M059J (cell line): Measurements from ENCODE around the gene TBC1D8. TPM values are rescaled to one million over a fixed set of nuclear protein-coding genes. Genes with fewer than 3 reads are reported as not detected.

Source experiments
- DNase-seq: peaks from one replicate; pipeline ENCODE4 v3.0.0-alpha.2; 2012; ENCODE audit warnings: low read depth
- total RNA-seq: library from RNA; depleted of rRNA; stranded (reverse); fragments of >200 nt; shearing (Covaris generic); gene quantifications from 2 replicates; pipeline ENCODE4 v1.2.3, GENCODE V29; 2014

Gene TBC1D8
- total RNA-seq, 1 experiment from 2014 or later = 9.3 TPM

DNA sequence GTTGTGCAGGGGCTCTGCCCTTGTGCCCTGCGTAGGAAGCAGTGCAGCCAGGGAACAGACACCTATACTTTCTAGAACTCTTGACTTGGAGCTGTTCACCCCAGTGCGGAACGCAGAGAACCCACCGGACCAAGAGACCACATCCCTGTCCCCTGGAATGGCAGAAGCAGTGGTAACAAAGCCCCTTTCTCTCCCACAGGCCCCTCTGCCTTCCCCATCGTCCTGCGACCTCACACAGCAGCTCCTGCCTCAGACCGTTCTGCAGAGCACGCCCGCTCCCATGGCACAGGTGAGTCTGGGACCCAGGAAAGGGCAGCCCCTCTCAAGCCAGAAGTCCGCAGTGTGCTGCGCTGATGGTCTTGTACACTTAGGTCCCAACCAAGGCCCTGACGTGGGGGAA lies 173.7 kb downstream of the TBC1D8 start:
- no peak for DNase-seq

DNA sequence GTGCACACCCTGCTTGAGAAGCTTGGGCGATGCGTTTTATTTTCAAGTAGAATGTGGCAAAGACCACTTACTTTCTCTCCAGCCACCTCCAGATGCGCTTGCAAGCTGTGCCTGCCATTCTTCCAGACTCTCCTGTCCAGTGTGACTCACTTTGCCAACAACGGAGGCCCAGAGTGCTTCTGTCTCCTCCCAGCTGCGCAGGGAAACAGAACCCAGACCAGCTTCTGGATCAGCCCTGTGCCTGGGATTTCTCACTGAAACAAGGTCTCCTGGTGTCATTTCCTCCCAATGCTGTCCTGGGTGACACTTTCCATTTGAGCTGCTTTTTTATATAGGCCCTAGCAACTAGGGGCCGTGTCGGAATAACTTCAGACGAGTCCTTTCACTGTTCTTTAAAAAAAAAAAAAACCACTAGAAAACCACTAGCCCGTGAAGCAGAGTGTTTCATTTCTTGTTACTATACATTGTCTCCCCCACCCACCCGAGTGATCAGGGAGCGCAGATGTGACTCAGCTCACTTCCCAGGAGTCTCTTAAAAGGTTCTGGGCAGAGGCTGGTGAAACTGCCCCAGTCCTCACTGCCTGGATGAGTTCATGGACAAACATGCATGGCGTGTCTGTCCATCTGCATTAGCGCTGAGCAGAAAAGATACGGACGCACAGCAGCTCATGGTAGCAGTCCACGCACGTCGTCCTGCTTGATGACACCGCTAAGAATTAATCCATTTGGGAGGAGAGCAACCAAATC lies 174.4 kb downstream of the TBC1D8 start:
- DNase-seq = no peak

DNA sequence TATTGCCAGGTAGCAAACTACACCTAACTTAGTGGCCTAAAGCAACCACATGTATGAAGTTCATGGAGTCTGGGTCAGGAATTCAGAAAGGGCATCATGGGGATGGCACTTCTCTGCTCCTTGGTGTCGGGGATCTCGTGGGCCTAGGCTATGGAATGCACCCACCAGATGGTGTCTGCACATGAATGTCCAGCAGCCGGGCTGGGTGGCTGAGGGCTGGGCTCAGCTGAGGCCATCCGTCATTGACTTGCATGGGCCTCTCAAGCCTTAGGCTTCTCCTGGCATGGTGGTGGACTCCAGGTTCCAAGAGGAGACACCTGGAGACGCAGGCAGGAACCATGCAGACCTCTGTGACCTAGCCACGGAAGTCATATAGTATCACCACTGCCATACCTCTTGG lies 175.1 kb downstream of the TBC1D8 start:
- no peak for DNase-seq

DNA sequence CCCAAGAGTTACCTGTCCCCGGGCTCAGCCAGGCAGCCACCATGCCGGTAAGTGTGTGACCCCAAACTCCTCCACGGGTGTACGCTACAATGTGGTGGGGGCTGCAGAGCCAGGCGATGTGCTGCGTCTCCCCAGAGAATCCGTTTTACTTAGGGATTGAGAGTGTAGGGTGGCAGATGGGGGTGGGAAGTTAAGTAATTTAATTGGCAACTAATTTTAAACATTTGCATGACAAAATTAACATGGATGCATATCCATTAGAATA lies 175.7 kb downstream of the TBC1D8 start:
- DNase-seq = no peak

DNA sequence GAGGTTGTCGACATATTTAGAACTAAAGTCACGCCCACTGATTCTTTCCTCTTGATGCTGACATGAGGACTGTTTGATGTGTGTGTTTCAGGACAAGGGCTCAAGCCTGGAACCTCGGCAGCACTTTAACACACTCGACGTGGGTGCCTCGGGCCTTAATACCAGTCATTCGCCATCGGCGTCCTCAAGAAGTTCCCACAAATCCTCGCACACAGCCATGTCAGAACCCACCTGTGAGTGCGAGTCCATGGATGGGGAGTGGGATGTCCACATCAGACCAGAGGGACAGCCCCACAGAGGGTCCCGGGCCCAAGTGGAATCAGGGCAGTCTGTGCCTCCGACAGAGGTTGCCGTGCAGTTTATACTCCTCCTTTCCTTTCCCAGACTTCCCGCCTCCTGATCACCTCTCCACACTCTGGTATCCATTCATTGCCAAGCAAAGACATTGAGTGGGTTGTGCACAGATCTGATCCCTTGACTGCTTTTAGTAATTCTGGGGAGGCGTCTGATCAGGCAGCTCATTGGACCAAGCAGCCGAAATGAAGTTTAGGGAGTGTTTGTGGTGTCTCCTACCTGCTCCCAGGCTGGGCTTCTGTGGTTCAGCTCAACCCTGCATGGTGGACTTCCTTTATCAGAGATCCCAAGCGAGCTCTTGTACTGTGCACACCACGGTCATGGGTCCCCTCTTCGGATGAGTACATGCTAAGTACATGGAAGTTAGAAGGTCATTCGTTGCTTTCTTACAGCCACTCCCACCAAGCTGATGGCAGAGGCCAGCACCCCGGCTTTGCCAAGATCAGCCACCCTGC lies 176.3 kb downstream of the TBC1D8 start:
- no peak for DNase-seq

DNA sequence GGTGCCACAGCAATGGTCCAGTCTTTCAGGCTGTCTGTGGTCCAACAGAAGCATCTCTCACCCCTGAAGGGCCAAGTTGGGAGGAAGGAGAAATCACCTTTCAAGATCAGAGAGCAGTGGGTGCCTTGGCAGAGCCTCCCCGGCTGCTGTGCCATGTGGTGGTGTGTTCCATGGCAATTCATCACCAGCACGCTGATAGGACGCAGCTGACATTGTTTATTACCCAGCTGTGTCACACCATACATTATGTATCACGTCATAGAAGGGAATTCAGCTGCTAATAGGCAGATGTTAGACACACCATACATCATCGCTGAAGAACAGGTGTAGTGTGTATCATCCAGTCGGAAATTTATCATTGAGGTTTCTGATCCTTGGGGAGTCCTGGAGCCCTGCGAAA lies 178.7 kb downstream of the TBC1D8 start:
- no peak for DNase-seq

DNA sequence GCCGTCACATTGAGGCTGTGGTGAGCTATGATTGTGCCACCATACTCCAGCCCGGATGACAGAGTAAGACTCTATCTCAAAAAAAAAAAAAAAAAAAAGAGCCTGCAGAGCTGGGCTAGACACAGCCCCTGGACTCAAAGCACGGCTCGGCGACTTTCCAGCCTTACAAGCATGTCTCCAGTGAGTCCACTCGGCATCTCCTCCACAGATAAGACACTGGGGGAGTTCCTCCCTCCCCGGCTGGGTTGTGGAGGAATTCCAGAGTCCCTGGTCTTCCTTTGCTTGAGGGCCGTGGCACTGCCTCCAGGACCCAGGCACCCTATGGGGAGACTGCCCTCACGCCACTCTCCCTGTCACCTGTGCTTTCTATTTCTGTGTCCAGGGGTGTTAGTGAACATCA lies 180.0 kb downstream of the TBC1D8 start:
- DNase-seq = no peak

DNA sequence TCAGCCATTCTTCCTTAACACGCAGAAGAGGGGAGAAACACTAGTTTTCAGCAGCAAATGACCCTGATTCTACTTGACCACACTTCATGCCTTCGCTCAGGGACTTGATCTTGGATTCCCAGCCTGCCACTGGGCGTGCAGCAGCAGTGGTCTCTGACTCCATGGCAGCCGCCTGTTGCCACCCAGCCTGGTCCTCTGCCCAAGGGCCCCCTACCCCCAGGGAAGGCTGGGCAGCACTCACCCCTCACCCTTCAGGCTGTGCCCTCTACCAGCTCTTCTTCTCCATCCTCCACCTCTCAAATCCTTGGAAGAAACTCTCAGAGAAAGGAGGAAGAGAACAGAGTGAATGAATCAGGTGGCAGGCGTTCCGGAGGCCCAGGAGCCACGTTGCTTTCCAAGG lies 181.2 kb downstream of the TBC1D8 start:
- DNase-seq = no peak

DNA sequence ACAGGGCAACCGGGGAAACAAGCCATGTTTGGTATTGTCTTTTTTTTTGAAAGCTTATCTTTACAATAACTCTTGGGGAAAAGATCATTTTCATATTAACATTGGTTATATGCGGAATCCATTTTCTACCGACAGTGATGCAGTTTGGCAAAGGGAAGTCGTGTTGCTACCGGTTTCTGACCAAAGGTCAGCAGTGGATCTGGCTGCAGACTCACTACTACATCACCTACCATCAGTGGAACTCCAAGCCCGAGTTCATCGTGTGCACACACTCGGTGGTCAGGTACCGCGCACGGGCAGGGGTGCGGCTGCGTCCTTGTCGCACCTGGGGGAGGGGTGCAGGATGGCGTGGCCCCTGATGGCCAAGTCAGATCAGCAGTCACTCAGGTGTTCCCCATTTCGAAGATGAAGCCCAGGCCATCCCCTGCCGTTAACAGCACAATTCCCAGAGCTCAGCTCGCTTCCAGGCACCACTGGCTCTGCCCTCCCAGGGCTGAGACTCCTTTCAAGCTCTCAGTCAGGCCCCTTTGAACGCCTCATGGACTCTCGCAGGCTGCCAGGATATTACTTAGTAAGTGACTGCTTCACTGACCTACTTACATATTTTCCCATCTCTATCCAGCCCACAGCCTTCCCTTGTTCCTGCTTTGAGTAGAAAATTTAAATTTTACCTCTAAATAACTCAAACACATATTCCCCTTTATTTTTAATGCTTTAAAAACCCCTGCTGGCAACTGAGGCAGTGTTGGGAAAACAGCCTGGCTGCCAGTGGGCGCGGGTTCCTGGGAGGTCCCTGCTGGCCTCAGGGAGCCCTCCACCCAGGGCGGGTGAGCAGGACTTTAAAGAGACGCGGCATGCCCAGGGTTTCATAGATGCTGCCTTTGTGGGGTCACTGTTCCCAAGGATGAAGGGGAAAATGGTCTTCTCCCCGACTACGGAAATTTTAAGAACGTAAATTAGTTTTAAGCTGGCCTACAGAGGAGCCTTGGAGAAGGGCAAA lies 182.7 kb downstream of the TBC1D8 start:
- no peak for DNase-seq

DNA sequence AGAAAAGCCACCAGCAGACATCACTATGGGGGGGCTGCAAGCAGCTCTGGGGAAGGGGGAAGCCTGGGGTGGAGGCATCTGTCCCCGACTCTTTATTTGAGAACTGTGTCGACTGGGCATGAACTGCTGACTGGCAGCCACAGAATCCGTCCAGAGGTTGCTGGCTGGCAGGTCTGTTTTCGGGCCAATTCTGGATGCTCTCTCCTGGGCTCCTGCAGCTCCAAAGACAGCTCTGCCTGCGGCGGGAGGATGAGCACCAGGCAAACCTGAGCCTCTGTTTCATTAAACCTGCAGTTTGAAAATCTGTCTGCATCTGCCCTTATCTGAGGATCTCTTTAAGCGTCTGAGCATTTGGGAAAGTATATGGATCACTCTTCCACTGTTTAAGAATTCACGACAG lies 183.5 kb downstream of the TBC1D8 start:
- no peak for DNase-seq

DNA sequence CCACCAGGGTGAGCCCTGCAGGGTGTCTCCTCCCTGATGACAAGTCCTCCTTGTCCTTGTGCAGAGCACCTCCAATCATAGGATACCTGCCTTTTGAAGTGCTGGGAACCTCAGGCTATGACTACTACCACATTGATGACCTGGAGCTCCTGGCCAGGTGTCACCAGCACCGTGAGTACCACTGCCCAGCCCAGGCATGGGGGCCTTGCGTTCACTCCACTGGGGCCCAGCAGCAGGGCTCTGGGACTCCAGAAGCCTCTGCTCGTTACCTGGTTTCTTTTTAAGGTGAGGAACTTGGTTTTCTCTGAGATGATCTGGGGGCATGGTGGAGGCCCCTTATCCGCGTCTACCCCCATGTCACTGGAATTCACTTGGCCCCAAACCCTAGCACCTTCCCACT lies 185.6 kb downstream of the TBC1D8 start:
- no peak for DNase-seq

DNA sequence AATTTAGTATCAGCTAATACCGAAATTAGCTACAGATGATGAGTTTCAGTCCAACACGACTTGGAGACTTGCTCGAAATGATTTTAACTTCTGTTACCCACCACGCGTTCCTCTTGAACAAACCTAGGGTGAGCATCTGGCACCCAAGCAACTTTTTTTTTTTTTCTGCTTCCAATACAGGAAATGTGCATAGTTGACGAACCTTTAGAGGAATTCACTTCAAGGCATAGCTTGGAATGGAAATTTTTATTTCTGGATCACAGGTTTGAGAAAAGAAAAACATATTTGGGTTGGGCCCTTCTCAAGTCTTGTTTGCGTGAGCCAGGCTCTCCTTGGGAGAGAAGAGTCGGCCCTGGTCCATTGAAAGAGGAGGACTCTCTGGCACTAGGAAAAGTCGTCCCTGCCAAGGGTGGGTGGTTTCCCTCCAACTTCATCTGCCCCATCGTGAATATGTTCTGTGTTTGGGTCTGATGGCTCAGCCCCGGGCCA lies 186.5 kb downstream of the TBC1D8 start:
- DNase-seq = no peak

DNA sequence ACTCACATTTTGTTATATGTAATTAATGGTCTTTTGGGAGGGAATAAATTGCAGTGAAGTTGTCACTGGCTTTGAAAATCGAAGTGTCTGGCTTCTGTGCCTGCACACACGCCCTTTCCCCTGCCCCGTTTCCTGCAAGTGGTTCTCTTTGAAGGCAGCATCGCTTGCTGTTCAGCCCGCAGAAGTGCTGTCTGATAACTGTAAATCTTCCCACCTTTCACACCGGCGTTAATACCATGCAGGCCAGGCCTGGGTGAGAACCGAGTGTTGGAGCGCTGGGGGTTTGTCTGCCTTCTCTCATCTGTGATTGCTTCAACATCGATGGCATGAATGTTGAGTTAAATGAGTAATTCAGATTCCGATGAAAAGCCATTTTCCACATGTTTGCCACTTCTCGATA lies 187.0 kb downstream of the TBC1D8 start:
- DNase-seq = no peak

DNA sequence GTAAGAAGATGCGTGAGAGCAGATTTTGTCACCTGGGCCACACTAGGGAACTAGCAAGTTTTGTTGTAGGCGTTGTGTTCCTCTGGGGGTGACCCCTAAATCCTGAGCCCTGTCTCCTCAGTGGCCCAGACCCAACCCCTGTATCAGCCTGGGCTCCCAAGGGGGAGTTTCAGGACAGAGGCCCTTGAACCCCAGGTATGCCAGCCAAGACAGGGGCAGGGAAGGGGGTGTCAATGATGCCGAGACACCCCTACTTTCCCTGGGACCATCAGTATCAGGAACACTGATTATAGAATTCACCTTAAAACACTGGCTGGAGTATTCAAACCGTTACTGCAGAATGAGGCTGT lies 188.2 kb downstream of the TBC1D8 start:
- DNase-seq = no peak

DNA sequence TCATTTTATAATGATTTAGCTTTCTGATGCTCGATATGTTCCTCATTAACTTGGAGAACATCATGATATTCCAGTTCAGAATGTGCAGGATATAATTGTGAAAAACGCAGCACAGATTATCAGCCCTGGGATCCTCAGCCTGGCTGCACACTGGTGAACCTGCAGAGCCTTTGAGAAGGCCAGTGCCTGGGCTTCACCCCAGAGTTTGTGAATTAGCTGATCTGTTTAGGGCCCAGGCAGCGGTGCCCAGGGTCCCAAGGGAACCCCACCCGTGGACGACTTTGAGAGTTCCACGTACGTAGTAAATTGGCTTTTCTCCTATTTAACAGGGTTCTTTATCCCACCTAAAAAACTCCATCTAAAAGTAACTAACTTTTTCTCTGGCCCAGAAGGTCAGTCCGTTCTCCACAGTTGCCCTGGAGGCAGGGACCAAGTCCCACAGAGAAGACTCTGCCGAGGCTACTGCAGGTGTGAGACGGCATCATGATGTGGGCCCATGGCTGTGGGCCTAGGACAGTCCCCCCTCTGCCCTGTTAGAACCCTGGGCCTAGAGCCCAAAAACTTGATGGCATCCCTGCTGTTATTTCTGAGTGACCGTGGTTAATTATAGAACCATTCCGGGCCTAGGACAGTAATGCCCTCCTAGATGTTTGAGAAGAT lies 188.7 kb downstream of the TBC1D8 start:
- DNase-seq = no peak

DNA sequence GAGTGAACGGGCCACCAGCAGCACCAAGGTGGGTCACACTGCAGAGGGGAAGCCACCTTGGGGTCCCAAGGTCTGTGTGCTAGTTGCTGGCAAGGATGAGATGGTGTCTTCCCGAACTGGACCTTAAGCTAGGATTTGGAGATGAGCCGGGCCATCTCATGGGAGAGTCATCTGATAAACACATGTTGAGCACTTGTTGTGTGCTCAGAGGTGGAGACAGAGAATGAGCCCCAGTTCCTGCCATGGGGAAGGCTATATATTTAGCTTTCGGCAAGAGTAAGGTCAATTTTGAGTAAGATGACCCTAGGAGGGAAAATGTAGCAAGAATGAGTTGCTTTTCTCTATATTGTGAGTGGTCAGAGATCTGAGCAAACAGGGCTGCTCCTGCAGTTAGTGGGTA lies 190.5 kb downstream of the TBC1D8 start:
- no peak for DNase-seq

DNA sequence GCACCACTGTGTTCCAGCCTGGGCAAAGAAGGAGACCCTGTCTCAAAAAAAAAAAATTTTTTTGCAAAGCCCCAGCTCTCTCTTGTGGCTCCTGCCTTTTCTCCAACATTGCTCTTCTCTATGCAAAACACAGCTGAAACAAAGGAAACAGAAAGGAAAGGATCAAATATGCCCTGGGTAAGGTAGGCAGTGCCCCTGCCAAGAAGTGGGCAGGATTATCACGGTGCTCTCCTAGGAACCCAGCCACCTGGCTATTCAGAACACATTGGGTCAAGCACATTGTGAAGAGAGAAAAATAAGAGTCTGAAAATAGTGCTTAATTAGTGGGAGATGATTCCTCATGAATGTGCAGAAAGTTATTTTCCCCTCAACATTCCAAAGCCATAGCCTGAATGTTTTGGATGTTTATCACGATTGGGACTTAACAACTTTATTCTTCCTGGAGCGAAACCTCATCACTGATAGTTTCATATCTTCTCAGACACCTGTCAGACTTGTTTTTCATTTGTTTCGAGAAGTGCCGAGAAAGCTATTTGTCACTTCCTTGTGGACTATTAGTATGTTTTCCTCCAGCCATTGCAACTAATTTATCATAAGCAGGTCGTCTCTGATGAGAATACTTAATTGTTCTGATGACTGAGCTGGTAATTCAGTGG lies 191.8 kb downstream of the TBC1D8 start:
- peak; percentile 44 for DNase-seq

DNA sequence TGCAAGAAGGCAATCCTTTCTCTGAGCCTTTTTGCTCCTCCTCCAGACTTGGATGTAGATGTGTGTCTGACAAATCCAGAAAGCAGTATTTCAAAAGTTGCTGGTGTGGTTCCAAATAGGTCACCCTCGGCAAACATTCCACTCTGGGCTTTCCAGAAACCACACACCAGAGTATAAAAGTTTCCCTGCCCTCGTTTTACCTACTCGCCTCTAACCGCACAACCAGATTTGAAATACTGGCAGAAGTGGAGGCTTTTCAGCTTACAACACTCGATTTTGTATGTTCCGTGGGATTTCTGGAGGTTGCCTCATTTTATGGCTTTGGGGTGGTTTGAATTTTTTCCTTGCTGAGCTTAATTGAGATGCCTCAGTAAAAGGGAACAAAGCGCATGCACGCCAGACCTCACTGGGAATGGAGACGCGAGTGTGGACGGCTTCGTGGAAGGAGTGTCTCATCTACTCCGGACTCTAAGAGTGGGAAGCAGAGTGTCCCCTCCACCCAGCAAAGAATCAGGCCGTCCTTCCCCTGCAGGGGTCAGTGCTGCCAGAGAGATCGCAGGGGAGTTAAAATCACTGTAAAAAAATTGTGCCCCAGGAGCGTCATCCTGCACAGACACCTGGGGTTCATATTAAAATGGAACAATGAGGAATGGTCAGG lies 193.1 kb downstream of the TBC1D8 start:
- DNase-seq = peak; percentile 83
